Muscle layer of colon (tissue), 2 donors: ENCODE data around the gene TCF7.

ENCODE experiments used
- H3K27ac ChIP-seq: one replicate; pipeline ENCODE4 v1.7.0; 2013; ENCODE audit warnings: low read depth, mild to moderate bottlenecking, low read length, moderate library complexity
- H3K27me3 ChIP-seq, 2 donors: one replicate each; pipeline ENCODE4 v1.7.0; 2013; ENCODE audit warnings: low read length in 2 of 2, mild to moderate bottlenecking in 2 of 2; ENCODE audit not compliant: insufficient read depth in 2 of 2, control insufficient read depth in 1 of 2
- H3K36me3 ChIP-seq: one replicate; pipeline ENCODE4 v1.7.0; 2013; ENCODE audit warnings: mild to moderate bottlenecking, low read length; ENCODE audit not compliant: insufficient read depth
- H3K4me1 ChIP-seq: one replicate; pipeline ENCODE4 v1.7.0; 2013; ENCODE audit warnings: mild to moderate bottlenecking, low read length; ENCODE audit not compliant: insufficient read depth
- H3K4me3 ChIP-seq, 2 donors: one replicate each; pipeline ENCODE4 v1.7.0; 2013; ENCODE audit warnings: low read length in 2 of 2, low read depth in 1 of 2, mild to moderate bottlenecking in 1 of 2, moderate library complexity in 1 of 2
- H3K9ac ChIP-seq: one replicate; pipeline ENCODE4 v1.7.0; 2013; ENCODE audit warnings: low read length
- H3K9me3 ChIP-seq: one replicate; pipeline ENCODE4 v1.7.0; 2013; ENCODE audit warnings: mild to moderate bottlenecking, low read length
- donor health status: abdominal sarcoma.
- donor health status: Adenocarcinoma of cecum.

TCF7 gene

DNA sequence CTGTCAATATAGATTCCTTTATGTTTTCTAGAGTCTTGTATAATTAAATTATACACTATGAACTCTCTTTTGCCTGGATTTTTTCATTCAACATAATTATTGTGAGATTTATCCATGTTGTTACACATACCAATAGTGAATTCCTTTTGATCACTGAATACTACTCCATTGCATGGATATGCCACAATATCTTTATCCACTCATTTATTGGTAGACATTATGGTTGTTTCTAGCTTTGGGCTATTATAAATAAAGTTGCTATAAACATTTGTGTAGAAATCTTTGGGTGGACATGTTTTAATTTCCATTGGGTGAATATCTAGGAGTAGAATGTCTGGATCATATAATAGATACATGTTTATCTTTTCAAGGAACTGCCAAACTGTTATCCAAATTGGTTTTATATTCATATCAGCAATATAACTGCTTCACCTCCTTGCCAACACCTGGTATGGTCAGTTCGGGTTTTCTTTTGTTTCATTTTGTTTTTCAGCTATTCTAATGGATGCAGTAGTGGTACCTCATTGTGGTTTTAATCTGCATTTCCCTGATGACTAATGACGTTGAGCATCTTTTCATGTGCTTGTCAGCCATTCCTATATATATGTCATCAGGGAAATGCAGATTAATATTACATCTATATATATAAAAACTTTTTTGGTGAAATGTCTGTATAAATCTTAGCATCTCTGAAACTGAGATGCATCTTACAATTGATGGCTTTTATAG lies 32.1 kb upstream of the TCF7 start:
- no peaks in the 10 kb centered on the region for H3K9me3 ChIP-seq
- H3K27ac ChIP-seq = no peak overlapping the region
- H3K4me1 ChIP-seq = no peaks in the 10 kb centered on the region
- no peak overlapping the region for H3K9ac ChIP-seq
- H3K27me3 ChIP-seq = no peaks in the 10 kb centered on the region
- H3K4me3 ChIP-seq = no peak overlapping the region
- no peaks in the 10 kb centered on the region for H3K36me3 ChIP-seq

DNA sequence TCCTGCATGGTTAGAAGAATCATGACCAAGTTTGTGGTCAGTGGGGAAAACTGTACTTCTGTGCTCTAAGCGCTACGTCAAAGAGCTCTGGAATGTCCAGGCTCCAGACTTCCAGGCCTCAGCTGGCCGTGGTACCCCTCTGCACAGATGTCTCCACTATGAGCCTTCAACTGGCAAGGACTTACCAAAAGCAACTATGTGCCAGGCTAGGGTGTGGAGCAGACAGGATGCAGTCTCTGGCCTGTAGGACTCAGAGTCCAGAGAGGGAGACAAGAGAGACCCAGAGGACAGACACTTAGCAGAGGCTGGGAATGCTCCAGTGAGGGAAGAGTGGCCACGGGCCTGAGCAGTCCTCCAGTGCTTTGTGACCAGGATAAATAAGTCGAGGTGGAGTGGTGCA lies 31.0 kb upstream of the TCF7 start:
- H3K9me3 ChIP-seq = no peaks in the 10 kb centered on the region
- no peaks in the 10 kb centered on the region for H3K27me3 ChIP-seq
- no peak overlapping the region for H3K9ac ChIP-seq
- no peak overlapping the region for H3K4me3 ChIP-seq
- H3K4me1 ChIP-seq = no peaks in the 10 kb centered on the region
- H3K27ac ChIP-seq = no peak overlapping the region
- H3K36me3 ChIP-seq = no peaks in the 10 kb centered on the region

DNA sequence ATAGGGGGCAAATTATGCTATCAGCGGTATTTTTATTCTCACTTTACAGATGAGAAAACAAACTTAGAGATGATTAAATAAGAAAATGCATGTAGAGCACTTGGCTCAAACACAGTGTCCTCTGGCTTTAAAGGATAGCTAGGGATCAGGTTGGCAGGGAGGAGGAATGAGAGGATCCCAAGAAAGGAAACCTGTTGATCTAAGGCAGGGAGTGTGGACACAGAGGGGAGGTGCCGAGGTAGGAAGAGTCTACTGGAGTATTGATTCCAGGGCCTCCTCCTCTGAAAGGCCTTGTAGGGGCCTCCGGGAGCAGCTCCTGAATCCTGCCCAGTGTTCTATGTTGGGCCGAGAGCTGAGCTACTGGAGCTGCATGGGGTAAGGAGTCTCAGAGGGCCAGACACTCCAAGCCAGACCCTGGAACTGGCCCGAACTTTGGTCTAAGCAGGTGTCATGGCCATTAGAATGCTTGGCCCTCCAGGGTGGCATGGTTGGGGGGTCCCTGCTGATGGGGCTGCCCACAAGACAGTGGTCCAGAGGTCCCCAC lies 30.4 kb upstream of the TCF7 start:
- no peaks in the 10 kb centered on the region for H3K27me3 ChIP-seq
- H3K9me3 ChIP-seq = no peaks in the 10 kb centered on the region
- no peaks in the 10 kb centered on the region for H3K4me1 ChIP-seq
- no peaks in the 10 kb centered on the region for H3K36me3 ChIP-seq
- H3K9ac ChIP-seq = no peak overlapping the region
- H3K27ac ChIP-seq = no peak overlapping the region
- no peak overlapping the region for H3K4me3 ChIP-seq

DNA sequence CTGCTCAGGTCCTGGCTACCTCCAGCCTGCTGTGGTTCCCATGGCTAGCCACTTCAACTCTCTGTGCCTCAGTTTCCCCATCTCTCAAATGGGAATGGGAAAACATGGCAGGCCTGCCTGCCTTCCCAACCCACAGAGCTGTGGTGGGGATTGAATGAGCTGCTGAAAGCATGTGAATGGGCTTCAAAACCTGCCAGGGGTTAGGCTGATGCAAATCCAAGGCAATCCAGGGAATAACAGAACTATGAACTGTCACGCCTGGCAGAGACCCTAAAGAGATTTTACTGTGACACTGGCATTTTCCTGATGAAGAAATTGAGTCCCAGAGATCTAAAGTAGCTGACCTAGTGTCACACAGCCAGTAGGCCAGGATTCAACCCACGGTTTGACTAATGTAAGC lies 29.9 kb upstream of the TCF7 start:
- H3K27me3 ChIP-seq = no peaks in the 10 kb centered on the region
- H3K36me3 ChIP-seq = no peaks in the 10 kb centered on the region
- H3K4me1 ChIP-seq = no peaks in the 10 kb centered on the region
- H3K9ac ChIP-seq = no peak overlapping the region
- no peaks in the 10 kb centered on the region for H3K9me3 ChIP-seq
- no peak overlapping the region for H3K4me3 ChIP-seq
- no peak overlapping the region for H3K27ac ChIP-seq

DNA sequence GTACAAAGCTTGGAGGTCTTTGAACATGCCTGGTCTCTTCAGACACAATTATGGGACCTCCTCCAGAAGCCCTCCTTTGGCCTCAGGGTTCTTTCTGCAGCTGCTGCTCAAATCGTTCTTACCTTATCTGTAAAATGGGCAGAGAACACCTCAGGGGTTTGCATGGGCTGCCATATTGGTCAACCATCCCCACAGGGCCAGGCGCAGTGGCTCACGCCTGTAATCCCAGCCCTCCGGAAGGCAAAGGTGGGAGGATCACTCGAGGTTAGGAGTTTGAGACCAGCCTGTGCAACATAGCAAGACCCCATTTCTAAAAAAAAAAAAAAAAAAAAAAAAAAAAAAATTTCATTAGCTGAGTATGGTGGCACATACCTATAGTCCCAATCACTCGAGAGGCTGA lies 29.1 kb upstream of the TCF7 start:
- no peak overlapping the region for H3K4me3 ChIP-seq
- no peak overlapping the region for H3K27ac ChIP-seq
- no peaks in the 10 kb centered on the region for H3K27me3 ChIP-seq
- H3K36me3 ChIP-seq = no peaks in the 10 kb centered on the region
- H3K9ac ChIP-seq = no peak overlapping the region
- no peaks in the 10 kb centered on the region for H3K4me1 ChIP-seq
- no peaks in the 10 kb centered on the region for H3K9me3 ChIP-seq

DNA sequence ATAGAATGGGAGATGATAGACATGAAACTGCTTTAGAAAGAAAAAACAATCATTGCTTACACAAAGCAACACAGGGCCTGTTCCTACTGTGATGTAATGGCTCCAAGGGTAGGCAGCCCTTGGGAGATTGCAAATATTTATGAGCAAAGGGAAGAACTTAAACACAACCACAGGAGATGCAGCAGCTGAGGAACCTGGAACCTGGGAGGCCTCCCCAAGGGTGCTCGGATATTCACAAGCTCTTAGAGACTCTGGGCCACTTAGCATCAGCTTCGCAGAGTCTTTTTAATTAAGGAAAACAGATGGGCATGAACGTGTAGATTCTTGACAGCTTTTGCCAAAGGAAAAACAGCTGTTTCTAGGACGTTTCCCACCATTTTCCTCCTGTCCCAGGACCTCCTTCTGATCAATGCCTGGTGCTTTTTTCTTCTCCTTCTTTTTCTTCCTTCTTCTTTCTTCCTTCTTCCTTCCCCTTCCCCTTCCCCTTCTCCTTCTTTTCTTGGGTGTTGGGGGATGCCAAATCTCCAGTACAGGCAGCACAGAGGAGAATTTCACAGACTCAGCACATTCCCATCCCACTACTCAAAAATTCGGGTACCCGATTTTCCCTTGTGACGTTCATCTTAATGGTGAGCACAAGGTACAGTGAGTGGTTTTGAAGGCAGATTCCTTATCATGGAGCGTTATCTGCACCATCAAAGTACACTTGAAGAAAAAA lies 28.1 kb upstream of the TCF7 start:
- Histone ChIP-seq H3K27me3 (no peaks in the 10 kb centered on the region), H3K36me3 (no peaks in the 10 kb centered on the region), H3K4me1 (no peaks in the 10 kb centered on the region), H3K4me3 (no peak overlapping the region), H3K9me3 (no peaks in the 10 kb centered on the region), H3K9ac (no peak overlapping the region), H3K27ac (no peak overlapping the region)

DNA sequence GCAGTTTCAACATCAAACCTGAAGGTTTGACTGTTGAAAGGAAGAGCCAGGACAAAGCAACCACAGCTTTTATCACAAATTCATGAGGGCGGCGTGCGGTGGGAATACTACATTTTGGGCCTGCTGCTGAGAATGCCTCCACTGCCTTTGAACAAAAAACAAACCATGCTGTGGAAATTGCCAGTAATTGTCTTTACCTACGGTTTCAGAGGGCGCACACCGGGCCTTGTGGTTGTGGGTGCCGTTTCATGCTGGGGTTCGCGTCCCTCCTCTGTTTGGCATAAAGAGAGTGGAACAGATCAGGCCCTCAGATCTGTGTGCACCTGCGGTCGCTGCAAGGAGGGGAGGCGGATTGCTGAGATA lies 27.6 kb upstream of the TCF7 start:
- no peaks in the 10 kb centered on the region for H3K36me3 ChIP-seq
- no peak overlapping the region for H3K4me3 ChIP-seq
- no peaks in the 10 kb centered on the region for H3K9me3 ChIP-seq
- no peak overlapping the region for H3K9ac ChIP-seq
- H3K27ac ChIP-seq = no peak overlapping the region
- H3K4me1 ChIP-seq = no peaks in the 10 kb centered on the region
- no peaks in the 10 kb centered on the region for H3K27me3 ChIP-seq

DNA sequence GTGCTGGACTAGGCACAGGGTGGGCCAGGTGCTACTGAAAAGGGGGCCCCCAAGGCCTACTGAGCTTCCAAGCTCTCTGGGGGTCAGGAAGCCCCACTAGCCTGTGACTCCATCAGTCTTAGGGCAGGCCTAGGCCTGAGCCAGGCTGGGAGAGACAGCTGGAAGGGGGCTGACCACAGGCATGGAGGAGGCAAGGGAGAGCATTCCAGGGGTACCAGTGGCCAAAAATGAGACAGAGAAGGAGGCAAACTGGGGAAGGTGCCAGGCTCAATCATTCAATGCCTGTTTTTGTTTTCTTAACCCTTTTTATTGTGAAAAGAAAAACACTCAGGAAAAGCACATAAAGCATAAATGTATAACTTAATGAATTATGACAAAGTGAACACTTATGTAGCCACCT lies 26.2 kb upstream of the TCF7 start:
- Histone ChIP-seq H3K4me3 (no peak overlapping the region), H3K27ac (no peak overlapping the region)

DNA sequence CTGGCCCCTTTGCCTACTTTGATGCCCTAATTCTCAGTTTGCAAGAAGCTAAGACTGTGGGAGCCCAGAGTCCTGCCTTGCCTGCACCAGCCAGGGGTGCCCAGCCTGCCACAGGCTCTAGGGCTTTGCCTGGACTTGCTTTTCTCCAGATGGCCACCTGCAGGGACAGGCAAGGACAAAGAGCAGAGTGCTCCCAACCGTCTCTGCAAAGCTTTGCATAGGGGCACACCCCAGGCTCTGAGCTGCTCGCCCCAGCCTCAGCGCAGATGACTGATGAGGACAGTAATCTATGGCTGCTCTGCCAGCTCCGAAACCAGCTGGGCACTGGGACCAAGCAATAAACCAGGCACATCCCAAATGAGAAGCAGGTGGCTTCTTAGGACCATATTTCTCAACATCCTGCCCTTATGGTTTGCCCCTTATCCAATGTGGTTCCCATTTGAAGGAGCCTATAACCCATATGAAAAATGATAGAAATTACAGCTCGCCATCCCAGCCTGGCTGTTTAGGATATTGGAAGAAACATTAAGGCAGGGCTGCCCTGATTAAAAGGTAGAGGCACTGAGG lies 25.4 kb upstream of the TCF7 start:
- H3K9ac ChIP-seq = no peak overlapping the region
- H3K4me1 ChIP-seq = no peaks in the 10 kb centered on the region
- no peak overlapping the region for H3K4me3 ChIP-seq
- H3K27ac ChIP-seq = no peak overlapping the region
- H3K27me3 ChIP-seq = no peaks in the 10 kb centered on the region
- H3K9me3 ChIP-seq = no peaks in the 10 kb centered on the region
- no peaks in the 10 kb centered on the region for H3K36me3 ChIP-seq

More for the DNA sequence above, 26.2 kb upstream of the TCF7 start:
- H3K9ac ChIP-seq = no peak overlapping the region
- no peaks in the 10 kb centered on the region for H3K9me3 ChIP-seq
- H3K4me1 ChIP-seq = no peaks in the 10 kb centered on the region
- H3K36me3 ChIP-seq = no peaks in the 10 kb centered on the region
- H3K27me3 ChIP-seq = no peaks in the 10 kb centered on the region

DNA sequence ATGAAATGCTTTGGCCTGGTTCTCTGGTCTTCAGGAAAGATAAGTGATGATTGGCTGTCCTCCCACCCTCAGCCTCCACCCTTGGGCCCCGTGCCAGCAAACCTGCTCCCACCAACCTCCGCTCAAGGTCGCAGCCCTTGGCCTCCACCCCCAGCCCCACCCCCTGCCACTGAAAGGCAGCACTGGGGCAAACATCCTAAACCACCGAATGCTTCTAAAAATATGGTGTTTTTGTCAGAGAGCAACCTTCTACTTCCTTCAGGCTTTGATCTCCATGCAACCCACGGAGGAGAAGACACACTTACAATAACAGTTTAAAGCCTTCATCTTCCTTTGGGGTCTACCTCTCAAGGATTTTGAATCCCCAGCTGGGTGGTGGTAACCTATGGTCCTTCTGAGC lies 24.0 kb upstream of the TCF7 start:
- H3K27ac ChIP-seq = no peak overlapping the region
- no peak overlapping the region for H3K4me3 ChIP-seq
- H3K4me1 ChIP-seq = no peaks in the 10 kb centered on the region
- H3K27me3 ChIP-seq = no peaks in the 10 kb centered on the region
- no peaks in the 10 kb centered on the region for H3K9me3 ChIP-seq
- H3K9ac ChIP-seq = no peak overlapping the region
- H3K36me3 ChIP-seq = no peaks in the 10 kb centered on the region

DNA sequence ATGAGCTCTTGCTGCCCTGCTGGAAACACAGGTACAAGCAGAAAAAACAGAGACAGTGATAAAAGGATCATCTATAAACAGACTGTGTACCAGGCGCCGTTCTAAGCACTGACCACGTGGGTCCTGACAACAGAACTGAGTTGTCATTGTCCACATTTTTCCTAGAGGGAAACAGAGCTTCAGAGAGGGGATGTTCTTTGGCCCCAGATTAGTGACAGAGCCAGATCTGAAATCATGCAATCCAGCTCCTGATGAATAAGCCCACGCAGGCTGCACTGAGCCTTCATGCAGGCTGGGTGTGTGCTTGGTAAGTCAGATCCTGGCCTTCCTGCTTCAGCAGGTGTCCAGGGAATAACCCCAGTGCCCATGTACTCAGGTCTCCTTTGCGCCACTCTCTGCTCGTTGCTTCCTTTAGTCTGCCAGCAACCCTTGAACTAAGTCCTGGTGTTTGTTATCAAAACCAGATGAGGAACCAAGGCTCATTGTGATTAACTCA lies 22.8 kb upstream of the TCF7 start:
- H3K4me3 ChIP-seq = no peak overlapping the region
- H3K36me3 ChIP-seq = no peaks in the 10 kb centered on the region
- no peak overlapping the region for H3K27ac ChIP-seq
- no peak overlapping the region for H3K9ac ChIP-seq
- no peaks in the 10 kb centered on the region for H3K4me1 ChIP-seq
- H3K9me3 ChIP-seq = no peaks in the 10 kb centered on the region
- no peaks in the 10 kb centered on the region for H3K27me3 ChIP-seq
